ENCODE data around the gene MGARP.
A peak's percentile ranks its signal among the peaks of the same experiment; 100 is the strongest.

Gene MGARP

DNA sequence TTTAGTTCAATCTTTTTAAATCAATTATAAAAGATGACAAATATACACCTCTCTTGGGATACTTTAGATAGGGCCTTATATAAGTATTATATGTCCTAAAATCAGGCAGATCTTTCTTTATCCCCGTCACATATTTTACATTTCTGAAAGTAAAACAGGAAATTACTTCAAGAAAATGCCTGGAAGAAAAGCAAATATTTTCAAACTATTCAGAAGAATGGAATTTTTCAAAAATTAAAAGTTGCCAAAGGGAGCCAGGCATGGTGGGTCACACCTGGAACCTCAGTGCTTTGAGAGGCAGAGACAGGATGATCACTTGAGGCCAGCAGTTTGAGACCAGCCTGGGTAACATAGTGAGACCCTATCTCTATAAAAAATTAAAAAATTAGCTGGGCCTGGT, 34.4 kb downstream of the MGARP start:
- H3K9me3 Mint-ChIP-seq, result no peaks in the 10 kb centered on the region
- H3K4me1 Mint-ChIP-seq, result no peaks in the 10 kb centered on the region
- H3K4me3 Mint-ChIP-seq, result no peak overlapping the region
- DNase-seq, result no peak
- no peak overlapping the region for H3K27ac Mint-ChIP-seq
- H3K36me3 Mint-ChIP-seq, result no peaks in the 10 kb centered on the region
- no peak for ATAC-seq (replicated peaks)
- H3K27me3 Mint-ChIP-seq, result no peaks in the 10 kb centered on the region

DNA sequence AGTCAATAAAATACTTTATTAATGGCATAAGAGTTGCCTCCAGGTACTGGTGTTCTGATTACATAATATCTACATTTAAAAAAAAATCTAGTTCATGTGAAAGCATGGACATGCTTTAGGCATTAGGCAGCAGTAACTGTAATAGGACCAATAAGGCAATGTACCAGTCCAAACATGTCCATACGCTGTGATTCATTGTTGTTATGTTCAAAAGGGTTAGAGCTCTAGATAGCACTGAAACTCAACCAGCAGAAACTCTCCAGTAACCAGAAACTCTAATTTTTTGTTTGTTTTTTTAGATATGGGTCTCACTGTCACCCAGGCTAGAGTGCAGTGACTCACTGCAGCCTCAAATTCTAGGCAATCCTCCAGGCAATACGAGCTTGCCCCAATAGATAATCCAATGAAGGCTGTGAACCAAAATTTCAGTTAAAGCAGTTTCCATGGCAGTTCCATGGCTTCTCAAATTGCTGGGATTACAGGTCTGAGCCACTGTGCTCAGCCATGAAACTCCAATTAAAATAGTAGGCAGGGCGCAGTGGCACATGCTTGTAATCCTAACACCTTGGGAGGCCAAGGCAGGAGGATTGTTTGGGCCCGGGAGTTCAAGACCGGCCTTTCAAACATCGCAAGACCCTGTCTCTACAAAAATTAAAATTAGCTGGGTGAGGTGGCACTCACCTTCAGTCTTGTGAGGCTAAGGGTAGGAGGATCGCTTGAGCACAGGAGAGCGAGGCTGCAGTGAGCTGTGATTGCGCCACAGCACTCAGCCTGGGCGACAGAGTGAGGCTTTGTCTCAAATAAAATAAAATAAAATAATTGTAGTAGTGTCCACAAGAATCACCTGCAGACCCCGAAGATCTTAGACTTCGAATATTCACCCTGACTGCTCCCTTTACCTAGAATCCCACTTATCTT, 36.3 kb downstream of the MGARP start:
- Mint-ChIP-seq H3K27me3 (no peaks in the 10 kb centered on the region), H3K27ac (no peak overlapping the region), H3K4me3 (no peak overlapping the region), H3K36me3 (peaks cover 0 to 3% of the 10 kb centered on the region in 2 donors), H3K9me3 (peaks cover 0 to 3% of the 10 kb centered on the region in 2 donors), H3K4me1 (peaks cover 3 to 5% of the 10 kb centered on the region in 2 donors)
- ATAC-seq (replicated peaks) (no peak), DNase-seq (no peak)

DNA sequence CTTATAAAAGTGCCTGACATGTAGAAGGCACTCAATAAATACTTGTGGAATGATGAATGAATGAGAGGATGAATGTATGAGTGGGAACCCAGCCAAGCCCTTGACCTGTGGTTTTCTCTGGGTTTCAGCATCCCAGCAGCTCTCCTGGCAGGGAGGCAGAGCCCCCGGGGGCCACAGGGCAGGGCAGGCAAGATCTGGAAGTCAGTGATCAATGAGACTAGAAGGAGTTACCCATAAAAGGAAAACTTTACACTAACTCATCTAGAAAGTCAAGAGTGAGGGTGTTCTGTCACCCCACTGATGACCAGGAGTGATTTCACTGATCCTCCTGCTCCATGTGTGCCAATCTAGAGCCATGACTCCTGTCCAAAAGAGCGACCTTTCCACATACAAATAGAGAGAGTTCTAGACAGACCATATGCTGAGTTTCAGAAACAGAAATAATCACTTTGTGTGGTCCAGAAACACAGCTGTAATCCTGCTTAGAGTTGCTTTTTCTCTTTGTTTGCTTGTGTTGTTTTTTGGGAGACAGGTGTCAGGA, 37.4 kb downstream of the MGARP start:
- Mint-ChIP-seq H3K27me3 (no peaks in the 10 kb centered on the region), H3K36me3 (peaks cover 0 to 3% of the 10 kb centered on the region in 2 donors), H3K4me3 (no peak overlapping the region), H3K27ac (no peak overlapping the region), H3K4me1 (peaks cover 3 to 13% of the 10 kb centered on the region in 2 donors), H3K9me3 (peaks cover 0 to 3% of the 10 kb centered on the region in 2 donors)
- DNase-seq (no peak), ATAC-seq (replicated peaks) (no peak)

DNA sequence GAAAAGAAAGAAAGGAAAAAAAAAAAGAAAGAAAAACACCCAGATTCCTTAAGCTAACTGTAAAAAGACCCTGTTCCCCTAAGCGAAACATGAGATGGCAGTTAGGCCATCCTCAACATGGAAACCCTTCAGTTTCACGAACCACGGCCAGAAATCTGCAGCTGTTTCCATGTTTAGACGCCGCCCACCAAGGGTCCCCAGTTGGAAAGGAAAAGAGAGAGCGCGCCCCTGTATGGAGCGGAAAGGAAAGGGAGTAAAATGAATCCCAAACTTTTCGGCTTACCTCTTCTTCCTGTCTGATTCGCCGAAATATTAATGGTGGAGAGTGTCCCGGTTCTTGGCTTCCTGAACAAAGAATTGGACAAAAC, 38.3 kb downstream of the MGARP start:
- Mint-ChIP-seq H3K4me3 (no peak overlapping the region), H3K27me3 (no peaks in the 10 kb centered on the region), H3K4me1 (peaks cover 3 to 14% of the 10 kb centered on the region in 2 donors), H3K9me3 (peaks cover 0 to 3% of the 10 kb centered on the region in 2 donors), H3K36me3 (peaks cover 0 to 3% of the 10 kb centered on the region in 2 donors), H3K27ac (no peak overlapping the region)
- DNase-seq (no peak), ATAC-seq (replicated peaks) (no peak)

- no peaks in the 10 kb centered on the region for H3K27me3 Mint-ChIP-seq
- no peak overlapping the region for H3K27ac Mint-ChIP-seq
- H3K4me3 Mint-ChIP-seq, result no peak overlapping the region
- peaks cover 0 to 3% of the 10 kb centered on the region in 2 donors for H3K9me3 Mint-ChIP-seq
- peaks cover 3 to 14% of the 10 kb centered on the region in 2 donors for H3K4me1 Mint-ChIP-seq
- ATAC-seq (replicated peaks) (no peak), DNase-seq (no peak)
- H3K36me3 Mint-ChIP-seq, result peaks cover 0 to 3% of the 10 kb centered on the region in 2 donors
Observed at GRCh38 chr4:139241086-139241783, 38.8 kb downstream of the MGARP start.

GRCh38 chr4:139239127-139239772, 40.8 kb downstream of the MGARP start:
- H3K27ac Mint-ChIP-seq, result no peak overlapping the region
- no peaks in the 10 kb centered on the region for H3K27me3 Mint-ChIP-seq
- DNase-seq (no peak), ATAC-seq (replicated peaks) (no peak)
- H3K36me3 Mint-ChIP-seq, result peaks cover 0 to 3% of the 10 kb centered on the region in 2 donors
- peaks cover 0 to 3% of the 10 kb centered on the region in 2 donors for H3K9me3 Mint-ChIP-seq
- H3K4me3 Mint-ChIP-seq, result no peak overlapping the region
- H3K4me1 Mint-ChIP-seq, result peaks cover 3 to 14% of the 10 kb centered on the region in 2 donors

DNA sequence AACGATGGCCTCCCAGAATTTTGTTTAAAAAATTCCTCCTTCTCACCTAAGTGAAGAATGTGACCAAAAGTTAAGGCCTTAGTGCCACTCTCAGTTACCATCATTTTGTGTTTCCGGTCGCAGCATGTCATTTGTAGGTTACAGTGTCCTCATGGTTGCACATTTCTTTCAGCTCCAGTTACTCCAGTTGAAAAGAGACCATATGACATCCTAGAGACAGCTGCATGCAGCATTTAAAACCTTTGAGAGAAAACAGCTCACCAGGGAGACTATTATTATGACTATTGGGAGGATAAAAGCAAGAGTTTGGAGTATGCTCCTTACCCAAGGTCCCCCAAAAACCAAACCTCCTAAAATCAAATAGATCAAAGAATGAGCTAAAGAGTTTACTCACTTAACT, 45.8 kb downstream of the MGARP start:
- H3K27me3 Mint-ChIP-seq, result no peaks in the 10 kb centered on the region
- peaks cover 0 to 1% of the 10 kb centered on the region in 2 donors for H3K9me3 Mint-ChIP-seq
- H3K36me3 Mint-ChIP-seq, result peaks cover 0 to 2% of the 10 kb centered on the region in 2 donors
- H3K4me3 Mint-ChIP-seq, result no peak overlapping the region
- no peak for ATAC-seq (replicated peaks)
- H3K4me1 Mint-ChIP-seq, result peaks cover 1 to 14% of the 10 kb centered on the region in 2 donors
- no peak overlapping the region for H3K27ac Mint-ChIP-seq
- no peak for DNase-seq

GRCh38 chr4:139229534-139230039, 50.4 kb downstream of the MGARP start:
- Mint-ChIP-seq H3K36me3 (no peaks in the 10 kb centered on the region), H3K27ac (no peak overlapping the region), H3K4me1 (peaks cover 0 to 5% of the 10 kb centered on the region in 2 donors), H3K4me3 (no peak overlapping the region), H3K27me3 (no peaks in the 10 kb centered on the region), H3K9me3 (no peaks in the 10 kb centered on the region)
- DNase-seq (no peak), ATAC-seq (replicated peaks) (peak; percentile 64 to 72)

DNA sequence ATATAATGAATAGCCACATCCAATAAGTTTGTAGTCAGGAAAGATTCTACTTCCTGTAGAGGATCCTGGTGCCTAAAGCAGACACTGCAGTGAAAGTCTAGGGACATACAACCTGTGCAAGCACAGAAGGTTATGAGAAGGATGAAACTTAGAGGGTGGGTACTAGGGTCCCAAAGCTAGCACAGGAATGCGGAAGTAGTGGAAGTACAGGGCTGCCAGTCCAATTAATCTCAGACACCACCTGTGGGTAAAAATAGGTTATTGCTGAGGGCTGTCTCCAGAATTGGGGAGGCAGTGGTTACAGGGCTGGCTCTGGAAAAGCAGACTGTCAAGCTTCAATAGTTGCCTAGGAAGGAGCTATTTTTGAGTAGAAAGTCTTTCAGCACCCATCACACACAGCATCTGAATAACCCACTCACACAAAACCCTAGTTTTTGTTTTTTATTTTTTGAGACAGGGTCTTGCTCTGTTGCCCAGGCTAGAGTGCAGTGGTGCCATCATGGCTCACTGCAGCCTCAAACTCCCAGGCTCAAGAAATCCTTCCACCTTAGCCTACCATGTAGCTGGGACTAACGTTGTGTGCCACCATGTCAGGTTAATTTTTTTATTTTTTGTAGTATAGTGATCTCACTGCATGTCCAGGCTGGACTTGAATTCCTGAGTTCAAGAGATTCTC, 52.2 kb downstream of the MGARP start:
- ATAC-seq (replicated peaks), result peak; percentile 42 to 52
- H3K27ac Mint-ChIP-seq, result no peak overlapping the region

DNA sequence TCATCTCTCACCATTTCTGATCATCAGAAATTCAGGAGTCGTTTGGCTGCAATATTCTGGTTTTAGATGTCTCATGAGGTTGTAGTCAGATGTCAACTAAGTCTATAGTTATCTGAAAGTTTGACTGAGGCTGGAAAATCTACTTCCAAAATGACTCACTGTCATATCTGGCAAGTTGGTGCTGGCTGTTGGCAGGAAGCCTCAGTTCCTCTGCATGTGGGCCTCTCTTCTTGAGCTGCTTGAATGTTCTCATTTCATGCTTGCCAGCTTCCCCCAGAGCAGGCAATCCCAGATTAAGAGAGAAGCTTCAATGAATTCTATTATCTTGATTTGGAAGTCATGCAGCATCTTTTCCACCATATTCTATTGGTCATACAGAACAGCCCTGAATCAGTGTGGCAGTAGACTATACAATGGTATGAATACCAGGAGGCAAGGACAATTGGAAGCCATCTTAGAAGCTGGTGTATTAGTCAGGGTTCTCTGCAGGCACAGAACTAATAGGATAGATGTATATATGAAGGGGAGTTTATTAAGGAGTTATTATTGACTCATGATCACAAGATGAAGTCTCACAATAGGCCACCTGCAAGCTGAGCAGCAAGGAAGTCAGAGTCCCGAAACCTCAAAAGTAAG, 56.2 kb downstream of the MGARP start:
- peak; percentile 64 to 87 for ATAC-seq (replicated peaks)
- H3K27ac Mint-ChIP-seq, result peak overlapping the region; percentile 51
- no peak for DNase-seq
- peaks cover 0 to 2% of the 10 kb centered on the region in 2 donors for H3K9me3 Mint-ChIP-seq
- no peak overlapping the region for H3K4me3 Mint-ChIP-seq
- H3K4me1 Mint-ChIP-seq, result peaks cover 11 to 13% of the 10 kb centered on the region in 2 donors
- H3K27me3 Mint-ChIP-seq, result no peaks in the 10 kb centered on the region
- H3K36me3 Mint-ChIP-seq, result no peaks in the 10 kb centered on the region

More for the DNA sequence above, 52.2 kb downstream of the MGARP start:
- peaks cover 7 to 13% of the 10 kb centered on the region in 2 donors for H3K4me1 Mint-ChIP-seq
- H3K36me3 Mint-ChIP-seq, result no peaks in the 10 kb centered on the region
- H3K27me3 Mint-ChIP-seq, result no peaks in the 10 kb centered on the region
- H3K4me3 Mint-ChIP-seq, result no peak overlapping the region
- no peak for DNase-seq
- H3K9me3 Mint-ChIP-seq, result no peaks in the 10 kb centered on the region

GRCh38 chr4:139222215-139222614, 57.8 kb downstream of the MGARP start:
- H3K36me3 Mint-ChIP-seq, result no peaks in the 10 kb centered on the region
- H3K27me3 Mint-ChIP-seq, result no peaks in the 10 kb centered on the region
- peaks cover 0 to 2% of the 10 kb centered on the region in 2 donors for H3K9me3 Mint-ChIP-seq
- no peak for ATAC-seq (replicated peaks)
- peaks cover 11 to 13% of the 10 kb centered on the region in 2 donors for H3K4me1 Mint-ChIP-seq
- no peak overlapping the region for H3K27ac Mint-ChIP-seq
- H3K4me3 Mint-ChIP-seq, result no peak overlapping the region
- DNase-seq, result no peak

GRCh38 chr4:139221687-139222086, 58.3 kb downstream of the MGARP start:
- Mint-ChIP-seq H3K4me1 (peaks cover 11 to 13% of the 10 kb centered on the region in 2 donors), H3K27ac (no peak overlapping the region), H3K4me3 (no peak overlapping the region), H3K36me3 (no peaks in the 10 kb centered on the region), H3K27me3 (no peaks in the 10 kb centered on the region), H3K9me3 (peaks cover 0 to 2% of the 10 kb centered on the region in 2 donors)
- ATAC-seq (replicated peaks) (no peak), DNase-seq (no peak)

DNA sequence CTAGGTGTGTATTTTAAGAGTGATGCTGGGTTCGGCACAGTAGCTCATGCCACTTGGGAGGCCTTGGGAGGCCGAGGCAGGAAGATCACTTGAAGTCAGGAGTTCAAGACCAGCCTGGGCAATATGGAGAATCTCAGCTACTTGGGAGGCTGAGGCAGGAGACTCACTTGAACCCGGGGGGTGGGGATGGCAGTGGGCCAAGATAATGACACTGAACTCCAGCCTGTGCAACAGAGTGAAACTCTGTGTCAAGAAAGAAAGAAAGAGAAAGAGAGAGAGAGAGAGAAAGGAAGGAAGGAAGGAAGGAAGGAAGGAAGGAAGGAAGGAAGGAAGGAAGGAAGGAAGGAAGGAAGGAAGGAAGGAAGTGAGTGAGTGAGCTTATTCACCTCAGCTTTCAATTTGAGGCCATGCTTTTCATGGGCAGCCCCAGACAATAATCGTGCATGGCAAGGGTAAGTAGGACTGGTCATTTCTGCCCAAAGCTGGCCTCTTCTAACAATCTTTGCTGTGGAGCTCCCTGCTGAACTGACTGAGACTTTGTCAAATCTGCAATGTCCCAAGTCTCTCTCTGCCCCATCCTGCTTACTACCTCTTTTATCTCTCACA, 60.5 kb downstream of the MGARP start:
- Mint-ChIP-seq H3K9me3 (peaks cover 0 to 2% of the 10 kb centered on the region in 2 donors), H3K27me3 (no peaks in the 10 kb centered on the region), H3K36me3 (no peaks in the 10 kb centered on the region), H3K4me1 (peaks cover 13 to 18% of the 10 kb centered on the region in 2 donors), H3K27ac (peak overlapping the region; percentile 52), H3K4me3 (no peak overlapping the region)
- DNase-seq (no peak), ATAC-seq (replicated peaks) (no peak)
